Astrocyte (in vitro differentiated cells and primary cell): Measurements from ENCODE around the gene ERCC6.

Source experiments
- CTCF ChIP-seq: IDR thresholded peaks from 2 replicates; pipeline ENCODE4 v1.5.1; 2011; ENCODE audit warnings: low read depth, mild to moderate bottlenecking, inconsistent platforms, low read length, moderate library complexity; ENCODE audit not compliant: insufficient read depth
- EZH2 ChIP-seq: IDR thresholded peaks from 2 replicates; pipeline ENCODE4 v1.6.1; 2012; ENCODE audit warnings: mild to moderate bottlenecking, low read length, inconsistent platforms; ENCODE audit not compliant: insufficient read depth

- TF ChIP-seq CTCF, result no peak
- TF ChIP-seq EZH2, result no peak
Measured at GRCh38 chr10:49526619-49527018, 12.3 kb downstream of the ERCC6 start.
